ENCODE results near the gene OSBPL1A. TPM values are rescaled to one million over a fixed set of nuclear protein-coding genes. Genes with fewer than 3 reads are reported as not detected.

OSBPL1A gene
- total RNA-seq, 2 donors from 2014 or later: 29.7 to 36.9 TPM

- Mint-ChIP-seq H3K27ac (no peak overlapping the region), H3K27me3 (ENCODE audit: insufficient read depth) (no peaks in the 10 kb centered on the region), H3K4me1 (peaks cover 27% of the 10 kb centered on the region), H3K9me3 (no peaks in the 10 kb centered on the region), H3K4me3 (no peak overlapping the region), H3K36me3 (ENCODE audit: low read depth) (no peaks in the 10 kb centered on the region)
- DNase-seq: no peak
- no peaks in the 10 kb centered on the region for H3K27me3 ChIP-seq (ENCODE audit: control insufficient read depth, insufficient read depth, low read length, poor library complexity, severe bottlenecking)
- TF ChIP-seq CTCF (conservative IDR thresholded peaks at IDR 0.05): no peak
- H3K9me3 ChIP-seq (ENCODE audit: control insufficient read depth, low read length): no peaks in the 10 kb centered on the region
- no peak overlapping the region for H3K4me3 ChIP-seq (ENCODE audit: low read length)
- H3K9ac ChIP-seq (ENCODE audit: extremely low read depth, low read length, poor library complexity, severe bottlenecking): no peak overlapping the region
- H3K4me1 ChIP-seq (ENCODE audit: control insufficient read depth, insufficient read depth, low read length): no peaks in the 10 kb centered on the region
- H3K36me3 ChIP-seq (ENCODE audit: control insufficient read depth, insufficient read depth, low read length): no peaks in the 10 kb centered on the region
- WGBS, 2 experiments (ENCODE audit: insufficient coverage in 1 of 2, insufficient read length in 1 of 2): 95 to 100% methylated on average over 5 to 6 of the region's 6 CpGs
- H3K27ac ChIP-seq (ENCODE audit: low read depth, low read length): no peak overlapping the region
Observed at GRCh38 chr18:24249716-24250115, 147.9 kb downstream of the OSBPL1A start.

GRCh38 chr18:24248359-24248758 lies 149.3 kb downstream of the OSBPL1A start:
- H3K36me3 Mint-ChIP-seq (ENCODE audit: low read depth): no peaks in the 10 kb centered on the region
- H3K4me1 Mint-ChIP-seq: peaks cover 14% of the 10 kb centered on the region
- H3K4me3 Mint-ChIP-seq: no peak overlapping the region
- WGBS, 2 experiments (ENCODE audit: insufficient coverage in 1 of 2, insufficient read length in 1 of 2): 89% methylated on average over 2 of the region's 2 CpGs; no CpG with 5 or more reads in 1 of the 2 experiments
- Histone ChIP-seq H3K9ac (ENCODE audit: extremely low read depth, low read length, poor library complexity, severe bottlenecking) (no peak overlapping the region), H3K27ac (ENCODE audit: low read depth, low read length) (no peak overlapping the region), H3K4me1 (ENCODE audit: control insufficient read depth, insufficient read depth, low read length) (no peaks in the 10 kb centered on the region), H3K9me3 (ENCODE audit: control insufficient read depth, low read length) (no peaks in the 10 kb centered on the region), H3K4me3 (ENCODE audit: low read length) (no peak overlapping the region), H3K27me3 (ENCODE audit: control insufficient read depth, insufficient read depth, low read length, poor library complexity, severe bottlenecking) (no peaks in the 10 kb centered on the region), H3K36me3 (ENCODE audit: control insufficient read depth, insufficient read depth, low read length) (no peaks in the 10 kb centered on the region)
- no peak for TF ChIP-seq CTCF (conservative IDR thresholded peaks at IDR 0.05)
- no peak overlapping the region for H3K27ac Mint-ChIP-seq
- no peak for DNase-seq
- no peaks in the 10 kb centered on the region for H3K27me3 Mint-ChIP-seq (ENCODE audit: insufficient read depth)
- H3K9me3 Mint-ChIP-seq: no peaks in the 10 kb centered on the region

GRCh38 chr18:24246143-24246542 lies 151.5 kb downstream of the OSBPL1A start:
- no peaks in the 10 kb centered on the region for H3K27me3 ChIP-seq (ENCODE audit: control insufficient read depth, insufficient read depth, low read length, poor library complexity, severe bottlenecking)
- 95 to 100% methylated on average over 1 of the region's 3 CpGs for WGBS, 2 experiments (ENCODE audit: insufficient coverage in 1 of 2, insufficient read length in 1 of 2)
- H3K27ac ChIP-seq (ENCODE audit: low read depth, low read length): no peak overlapping the region
- no peak overlapping the region for H3K27ac Mint-ChIP-seq
- H3K36me3 Mint-ChIP-seq (ENCODE audit: low read depth): no peaks in the 10 kb centered on the region
- no peak for DNase-seq
- no peaks in the 10 kb centered on the region for H3K9me3 Mint-ChIP-seq
- H3K4me3 Mint-ChIP-seq: no peak overlapping the region
- no peaks in the 10 kb centered on the region for H3K4me1 Mint-ChIP-seq
- H3K4me1 ChIP-seq (ENCODE audit: control insufficient read depth, insufficient read depth, low read length): no peaks in the 10 kb centered on the region
- TF ChIP-seq CTCF (conservative IDR thresholded peaks at IDR 0.05): no peak
- no peaks in the 10 kb centered on the region for H3K27me3 Mint-ChIP-seq (ENCODE audit: insufficient read depth)
- no peak overlapping the region for H3K4me3 ChIP-seq (ENCODE audit: low read length)
- H3K9ac ChIP-seq (ENCODE audit: extremely low read depth, low read length, poor library complexity, severe bottlenecking): no peak overlapping the region
- H3K9me3 ChIP-seq (ENCODE audit: control insufficient read depth, low read length): no peaks in the 10 kb centered on the region
- no peaks in the 10 kb centered on the region for H3K36me3 ChIP-seq (ENCODE audit: control insufficient read depth, insufficient read depth, low read length)
